ENCODE measurements around the gene WNT3.
"Not testable (repeated sequence)": the region's sequence is repeated elsewhere in the genome, so short reads cannot be mapped to it uniquely, and the experiment has no call there.

Gene WNT3

DNA sequence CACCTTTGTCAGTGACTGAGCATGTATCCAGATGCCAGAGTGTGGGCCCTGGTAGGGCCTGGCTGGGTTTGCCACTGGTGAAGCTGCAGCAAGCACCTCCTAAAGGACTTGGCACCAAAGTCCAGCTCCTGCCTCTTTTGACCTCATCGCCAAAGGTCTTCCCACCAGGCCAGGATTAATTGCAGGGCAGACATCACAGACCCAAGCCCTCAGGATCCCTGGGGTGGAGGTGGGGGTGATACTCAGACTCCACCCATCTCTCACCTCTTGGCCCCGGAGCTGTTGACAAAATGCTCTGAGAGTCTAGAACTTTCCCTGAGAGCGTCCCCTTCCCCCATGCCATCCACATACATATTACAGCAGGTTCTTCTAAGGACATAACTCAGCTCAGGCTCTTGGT lies 4.6 kb downstream of the WNT3 start:
- no peak for DNase-seq (ENCODE audit: low read depth in 2 of 2)

DNA sequence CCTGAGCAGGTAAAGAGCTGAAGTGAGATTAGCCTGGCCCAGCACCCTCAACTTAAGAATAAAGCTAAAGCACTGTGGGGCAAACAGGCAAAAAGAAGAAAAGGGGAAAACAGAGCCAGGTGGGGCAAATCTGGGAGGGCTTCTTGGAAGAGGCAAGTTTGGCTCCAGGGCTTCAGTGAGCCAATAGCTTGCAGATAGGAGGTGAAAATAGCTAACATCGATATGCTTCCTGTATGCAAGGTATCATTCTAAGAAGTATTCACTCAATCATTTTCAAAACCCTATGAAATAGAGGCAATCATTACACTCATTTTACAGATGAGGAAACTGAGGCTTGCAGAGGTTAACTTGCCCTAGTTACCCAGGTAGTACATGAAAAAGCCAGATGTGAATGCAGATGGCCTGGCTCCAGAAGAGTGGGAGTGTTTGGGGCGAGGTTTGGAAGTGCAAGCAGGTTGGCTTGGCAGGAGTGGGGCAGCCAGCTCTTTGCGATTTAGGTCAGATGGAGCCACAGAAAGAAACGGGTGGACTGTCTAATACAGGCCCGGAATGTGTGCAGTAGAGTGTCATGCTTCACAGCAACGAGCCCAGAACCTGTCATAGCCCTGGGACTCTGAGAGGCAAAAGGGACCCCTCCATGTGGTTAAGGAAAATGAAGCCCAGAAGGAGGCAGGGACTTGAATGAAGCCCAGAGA lies 5.7 kb downstream of the WNT3 start:
- DNase-seq (ENCODE audit: low read depth in 2 of 2), result no peak

DNA sequence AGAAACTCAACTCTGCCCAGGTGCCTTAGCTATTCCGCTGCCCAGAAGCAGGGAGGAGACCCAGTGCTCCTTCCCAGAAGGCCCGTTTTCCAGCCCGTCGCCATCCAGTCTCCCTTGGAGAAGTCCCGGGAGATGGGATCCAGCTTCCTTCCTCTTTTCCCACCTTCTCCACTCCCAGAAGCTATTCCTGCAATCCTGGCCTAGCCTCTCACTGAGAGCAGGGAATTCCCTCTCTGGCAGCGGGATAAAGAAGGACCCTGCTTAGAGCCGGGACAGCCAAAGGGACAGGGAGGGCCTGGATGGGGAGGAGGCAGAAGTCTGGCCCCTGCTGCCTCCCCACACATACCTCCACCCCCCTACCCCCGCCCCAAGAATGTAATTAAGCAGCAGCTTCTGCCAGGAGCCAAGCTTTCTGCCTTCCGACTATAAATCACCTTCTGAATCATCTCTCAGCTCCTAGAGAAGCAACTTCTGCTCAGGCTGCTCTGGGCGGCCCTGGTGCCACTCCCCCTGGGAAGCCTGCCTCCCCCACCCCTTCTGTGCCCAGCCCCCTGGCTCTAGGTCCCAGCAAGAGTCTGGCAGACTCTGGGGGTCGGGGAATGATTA lies 6.4 kb downstream of the WNT3 start:
- no peak for DNase-seq (ENCODE audit: low read depth in 2 of 2)

- no peak for DNase-seq (ENCODE audit: low read depth in 2 of 2)
These were observed 7.7 kb downstream of the WNT3 start for GRCh38 chr17:46810837-46811236.

GRCh38 chr17:46809110-46809571 lies 9.4 kb downstream of the WNT3 start:
- no peak for DNase-seq (ENCODE audit: low read depth in 2 of 2)

GRCh38 chr17:46805771-46806170 lies 12.7 kb downstream of the WNT3 start:
- DNase-seq (ENCODE audit: low read depth in 2 of 2), result no peak

- no peak for DNase-seq (ENCODE audit: low read depth in 2 of 2)
These were observed 14.9 kb downstream of the WNT3 start for GRCh38 chr17:46803544-46803943.

- DNase-seq (ENCODE audit: low read depth in 2 of 2), result no peak
These were observed 15.7 kb downstream of the WNT3 start for GRCh38 chr17:46802800-46803199.

DNA sequence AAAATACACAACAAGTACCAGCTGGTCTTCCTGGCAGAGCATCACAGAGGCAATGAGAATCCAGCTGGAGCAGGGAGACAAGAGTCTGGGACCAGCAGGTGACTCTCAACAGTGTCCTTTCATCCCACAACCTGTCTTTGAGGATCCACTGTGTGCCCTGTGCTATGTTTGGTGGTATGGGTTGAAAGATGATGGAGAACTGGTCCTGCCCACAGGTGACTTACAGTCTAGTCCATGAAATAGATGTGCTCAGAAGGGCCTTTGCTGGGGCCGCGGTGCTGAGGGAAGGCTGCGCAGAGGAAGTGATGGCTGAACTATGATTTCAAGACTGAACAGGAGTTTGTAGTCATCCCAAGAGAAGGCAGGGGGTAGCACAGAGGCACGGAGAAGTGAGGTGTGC lies 17.9 kb downstream of the WNT3 start:
- DNase-seq (ENCODE audit: low read depth in 2 of 2), result no peak

- DNase-seq (ENCODE audit: low read depth in 2 of 2), result no peak
These were observed 21.4 kb downstream of the WNT3 start for GRCh38 chr17:46796956-46797530.

GRCh38 chr17:46796524-46796923 lies 22.0 kb downstream of the WNT3 start:
- no peak for DNase-seq (ENCODE audit: low read depth in 2 of 2)

- no peak for DNase-seq (ENCODE audit: low read depth in 2 of 2)
These were observed 22.4 kb downstream of the WNT3 start for GRCh38 chr17:46796084-46796483.

DNA sequence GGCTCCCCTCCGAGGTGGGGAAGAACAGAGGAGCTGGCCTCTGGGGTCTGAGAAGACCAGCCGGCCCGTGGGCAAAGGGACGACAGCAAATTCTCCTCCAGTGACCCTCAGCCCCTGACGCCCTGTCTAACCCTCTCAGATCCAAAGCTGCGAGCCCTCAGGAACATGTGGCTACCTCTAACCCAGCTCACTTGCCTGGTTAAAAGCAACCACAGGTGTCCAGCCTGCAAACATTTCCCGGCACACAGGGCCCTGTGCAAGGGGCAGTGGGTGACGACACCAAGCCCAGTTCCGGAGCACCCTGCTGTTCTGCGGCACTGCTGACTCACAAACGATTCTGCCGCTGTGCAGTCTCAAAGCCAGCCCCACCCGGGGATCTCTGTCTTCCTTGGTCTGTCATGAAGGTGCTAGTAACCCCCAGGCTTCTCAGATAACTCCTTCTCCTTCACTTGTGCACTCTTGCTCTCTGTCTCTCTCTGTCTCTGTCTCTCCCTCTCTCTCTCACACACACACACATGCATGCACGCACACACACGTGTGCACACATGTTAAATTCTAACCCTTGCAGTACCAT lies 23.0 kb downstream of the WNT3 start:
- DNase-seq (ENCODE audit: low read depth in 2 of 2), result no peak

DNA sequence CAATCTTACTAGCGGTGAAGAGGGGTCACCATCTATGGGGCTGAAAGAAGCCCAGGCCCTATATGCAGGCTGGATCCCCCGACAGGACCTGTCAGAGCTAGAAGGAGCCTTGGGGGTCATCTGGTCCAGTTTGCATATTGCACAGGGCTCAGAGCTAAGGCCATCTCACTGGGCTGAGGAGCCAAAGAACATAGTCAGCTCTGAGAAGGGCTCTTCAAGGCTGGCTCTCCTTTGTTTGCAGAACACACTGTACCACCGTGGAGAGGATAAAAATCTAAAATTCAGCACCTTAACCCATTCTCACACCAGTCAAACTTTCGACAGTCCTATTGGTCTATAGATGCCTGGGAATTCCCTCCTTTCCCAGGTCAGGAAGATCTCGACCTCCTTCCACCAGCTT lies 24.2 kb downstream of the WNT3 start:
- no peak for DNase-seq (ENCODE audit: low read depth in 2 of 2)

- DNase-seq (ENCODE audit: low read depth in 2 of 2), result no peak
These were observed 25.0 kb downstream of the WNT3 start for GRCh38 chr17:46793541-46793940.

- not testable (repeated sequence) for DNase-seq (ENCODE audit: low read depth in 2 of 2)
These were observed 25.5 kb downstream of the WNT3 start for GRCh38 chr17:46793023-46793422.

GRCh38 chr17:46792071-46792470 lies 26.4 kb downstream of the WNT3 start:
- no peak for DNase-seq (ENCODE audit: low read depth in 2 of 2)

- DNase-seq (ENCODE audit: low read depth in 2 of 2), result no peak
These were observed 27.0 kb downstream of the WNT3 start for GRCh38 chr17:46791531-46791930.

GRCh38 chr17:46790216-46790615 lies 28.3 kb downstream of the WNT3 start:
- no peak for DNase-seq (ENCODE audit: low read depth in 2 of 2)

GRCh38 chr17:46789610-46790009 lies 28.9 kb downstream of the WNT3 start:
- no peak for DNase-seq (ENCODE audit: low read depth in 2 of 2)

DNA sequence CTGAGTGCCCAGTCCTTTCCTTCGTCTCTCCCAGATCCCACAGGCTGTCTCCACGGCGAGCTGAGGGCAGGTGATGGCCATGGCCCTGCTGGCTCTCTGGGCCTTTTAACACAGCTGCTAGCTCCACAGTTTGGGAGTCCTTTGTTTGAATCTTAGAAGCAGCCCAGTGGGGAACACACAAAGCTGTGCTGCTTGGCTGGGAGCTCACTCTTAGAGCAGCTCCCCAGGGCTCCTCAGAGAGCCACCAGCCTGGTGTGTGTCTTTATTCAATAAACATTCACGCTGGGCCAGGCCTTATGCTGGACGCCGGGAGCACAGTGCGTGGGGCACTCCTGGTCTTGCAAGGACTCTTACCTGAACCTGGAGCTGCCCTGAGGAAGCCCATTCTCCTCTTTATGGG lies 29.7 kb downstream of the WNT3 start:
- no peak for DNase-seq (ENCODE audit: low read depth in 2 of 2)

- no peak for DNase-seq (ENCODE audit: low read depth in 2 of 2)
These were observed 30.2 kb downstream of the WNT3 start for GRCh38 chr17:46788300-46788699.

DNA sequence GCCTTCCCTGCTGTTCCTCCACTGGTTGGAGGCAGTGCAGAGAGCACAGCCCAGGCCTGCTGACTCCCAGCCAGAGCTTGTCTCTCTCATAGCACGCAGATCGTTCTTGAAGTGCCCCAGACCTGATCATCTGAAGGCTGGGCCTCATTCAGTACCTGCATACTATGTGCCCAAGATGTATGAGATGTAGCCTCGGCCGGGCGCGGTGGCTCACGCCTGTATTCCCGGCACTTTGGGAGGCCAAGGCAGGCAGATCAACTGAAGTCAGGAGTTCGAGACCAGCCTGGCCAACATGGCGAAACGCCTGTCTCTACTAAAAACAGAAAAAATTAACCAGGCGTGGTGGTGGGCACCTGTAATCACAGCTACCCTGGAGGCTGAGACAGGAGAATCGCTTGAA lies 31.0 kb downstream of the WNT3 start:
- no peak for DNase-seq (ENCODE audit: low read depth in 2 of 2)
